H1 (cell line): ENCODE measurements around the gene UBP1. TPM values are rescaled to one million over a fixed set of nuclear protein-coding genes. Genes with fewer than 3 reads are reported as not detected.

Source experiments
- CTCF ChIA-PET: fragments of 300-600 bp; sonication (Branson Sonifier 250); formaldehyde crosslinking; loops from one replicate; lab custom pipeline; 2021; ENCODE audit not compliant: partially characterized antibody; lab: Charles Lee
- POLR2A ChIA-PET: fragments of 300-600 bp; sonication (Branson Sonifier 250); formaldehyde crosslinking; loops from one replicate; lab custom pipeline; 2021; ENCODE audit warnings: inconsistent platforms; ENCODE audit not compliant: partially characterized antibody; lab: Charles Lee
- DNase-seq, 2 experiments: peaks; one replicate each; pipeline versions ENCODE4 v3.0.0 to v3.0.0-alpha.2; 2010 to 2022; ENCODE audit warnings: low spot score in 2 of 2, low read depth in 1 of 2, mixed read lengths in 1 of 2
- FAIRE-seq: peaks from 2 replicates; lab custom pipeline; 2011; peaks lifted over from hg19 to GRCh38; lab: Jason Lieb, UNC
- H2AFZ ChIP-seq: 2 replicates; pipeline ENCODE4 v1.8.1; 2012; ENCODE audit warnings: low read length, inconsistent platforms
- H2AK5ac ChIP-seq: 2 replicates; pipeline ENCODE4 v1.6.1; 2013; ENCODE audit warnings: low read depth, low read length
- H2BK120ac ChIP-seq: replicated peaks from 2 replicates; pipeline ENCODE3; 2013; ENCODE audit warnings: low read depth, low read length, inconsistent platforms
- H2BK12ac ChIP-seq: 2 replicates; pipeline ENCODE4 v1.6.1; 2013; ENCODE audit warnings: low read depth, low read length
- H2BK15ac ChIP-seq: 2 replicates; pipeline ENCODE4 v1.6.1; 2013; ENCODE audit warnings: low read length
- H2BK20ac ChIP-seq: 2 replicates; pipeline ENCODE4 v1.6.1; 2013; ENCODE audit warnings: low read length
- H2BK5ac ChIP-seq: 2 replicates; pipeline ENCODE4 v1.6.1; 2013; ENCODE audit warnings: low read depth, low read length
- H3K14ac ChIP-seq: 2 replicates; pipeline ENCODE4 v1.6.1; 2013; ENCODE audit warnings: inconsistent platforms; ENCODE audit not compliant: insufficient read length
- H3K18ac ChIP-seq: 2 replicates; pipeline ENCODE4 v1.6.1; 2013; ENCODE audit warnings: low read length; ENCODE audit errors: extremely low read depth
- H3K23ac ChIP-seq: 2 replicates; pipeline ENCODE4 v1.6.1; 2013; ENCODE audit warnings: inconsistent platforms; ENCODE audit not compliant: insufficient read length
- H3K23me2 ChIP-seq: 2 replicates; pipeline ENCODE4 v1.6.1; 2013; ENCODE audit warnings: low read depth, low read length
- H3K27ac ChIP-seq: 2 replicates; pipeline ENCODE4 v1.6.1; 2011; ENCODE audit warnings: low read depth, low read length, inconsistent platforms
- H3K27me3 ChIP-seq, 4 experiments: replicated peaks in 1 of 4; 1 replicate in 1 of 4; 2 replicates in 3 of 4; pipeline versions ENCODE4 v1.6.1 to v1.8.1; 2011 to 2013; ENCODE audit warnings: low read length in 3 of 4, mild to moderate bottlenecking in 3 of 4, inconsistent platforms in 2 of 4, mixed read lengths in 2 of 4, moderate library complexity in 1 of 4; ENCODE audit not compliant: control insufficient read depth in 3 of 4, insufficient read depth in 3 of 4; ENCODE audit errors: extremely low read depth in 1 of 4
- H3K36me3 ChIP-seq, 4 experiments: 2 replicates each; pipeline versions ENCODE4 v1.6.1 to v1.8.1; 2011 to 2013; ENCODE audit warnings: mild to moderate bottlenecking in 4 of 4, low read length in 3 of 4, moderate library complexity in 2 of 4, control low read depth in 1 of 4, inconsistent platforms in 1 of 4; ENCODE audit not compliant: insufficient read depth in 4 of 4, control insufficient read depth in 2 of 4
- H3K4ac ChIP-seq: replicated peaks from 2 replicates; pipeline ENCODE3; 2013; ENCODE audit warnings: low read length, low read depth, mixed read lengths, inconsistent platforms; ENCODE audit not compliant: insufficient read length
- H3K4me1 ChIP-seq, 4 experiments: replicated peaks in 1 of 4; 1 replicate in 1 of 4; 2 replicates in 3 of 4; pipeline versions ENCODE4 v1.6.1 to v1.8.1; 2011 to 2013; ENCODE audit warnings: low read length in 3 of 4, inconsistent platforms in 2 of 4, mixed read lengths in 1 of 4; ENCODE audit not compliant: insufficient read depth in 4 of 4, control insufficient read depth in 3 of 4
- H3K4me2 ChIP-seq, 2 experiments: 2 replicates each; pipeline versions ENCODE4 v1.6.1 to v1.8.1; 2011 to 2013; ENCODE audit warnings: low read depth in 2 of 2, low read length in 2 of 2, control low read depth in 1 of 2, inconsistent platforms in 1 of 2, mild to moderate bottlenecking in 1 of 2; ENCODE audit not compliant: insufficient read depth in 1 of 2
- H3K4me3 ChIP-seq, 4 experiments: fragments of 200-600, 300-600 bp in 1 of 4; sonication (generic), shearing (Covaris generic), sonication (Bioruptor Twin) in 1 of 4; 2 replicates each; pipeline versions ENCODE4 v1.5.1 to v1.8.1; 2011 to 2016; ENCODE audit warnings: low read length in 4 of 4, low read depth in 3 of 4, control low read depth in 2 of 4, inconsistent platforms in 2 of 4, mild to moderate bottlenecking in 2 of 4, mixed read lengths in 1 of 4, moderate library complexity in 1 of 4; ENCODE audit not compliant: insufficient read depth in 2 of 4; ENCODE audit errors: extremely low read depth in 1 of 4
- H3K56ac ChIP-seq: replicated peaks from 2 replicates; pipeline ENCODE3; 2013; ENCODE audit warnings: low read depth, mild to moderate bottlenecking, mixed read lengths, low read length, inconsistent platforms; ENCODE audit not compliant: insufficient read length
- H3K79me1 ChIP-seq: 2 replicates; pipeline ENCODE4 v1.6.1; 2013; ENCODE audit warnings: low read depth, low read length, control low read depth
- H3K79me2 ChIP-seq, 2 experiments: 2 replicates each; pipeline versions ENCODE4 v1.6.1 to v1.8.1; 2012 to 2013; ENCODE audit warnings: low read length in 2 of 2, mild to moderate bottlenecking in 2 of 2, inconsistent platforms in 1 of 2; ENCODE audit not compliant: insufficient read depth in 2 of 2, control insufficient read depth in 1 of 2
- H3K9ac ChIP-seq, 4 experiments: replicated peaks in 1 of 4; 1 replicate in 1 of 4; 2 replicates in 3 of 4; pipeline versions ENCODE4 v1.6.1 to v1.8.1; 2011 to 2013; ENCODE audit warnings: low read depth in 3 of 4, low read length in 3 of 4, control low read depth in 2 of 4, mild to moderate bottlenecking in 2 of 4, moderate library complexity in 2 of 4, inconsistent platforms in 1 of 4; ENCODE audit errors: extremely low read depth in 1 of 4
- H3K9me3 ChIP-seq, 2 experiments: 2 replicates each; pipeline versions ENCODE4 v1.6.1 to v1.8.1; 2012 to 2013; ENCODE audit warnings: mild to moderate bottlenecking in 2 of 2, moderate library complexity in 2 of 2, control low read depth in 1 of 2, inconsistent platforms in 1 of 2, low read depth in 1 of 2, low read length in 1 of 2, mixed read lengths in 1 of 2; ENCODE audit not compliant: insufficient read depth in 2 of 2
- H4K20me1 ChIP-seq, 2 experiments: replicated peaks in 1 of 2; 2 replicates each; pipeline versions ENCODE3 to v1.8.1; 2011 to 2013; ENCODE audit warnings: inconsistent platforms in 2 of 2, low read length in 2 of 2, mild to moderate bottlenecking in 1 of 2; ENCODE audit not compliant: insufficient read depth in 2 of 2, control insufficient read depth in 1 of 2
- H4K5ac ChIP-seq: 2 replicates; pipeline ENCODE4 v1.6.1; 2013; ENCODE audit warnings: low read length, low read depth, mixed read lengths, inconsistent platforms; ENCODE audit not compliant: insufficient read length
- H4K8ac ChIP-seq: 2 replicates; pipeline ENCODE4 v1.8.0; 2013; ENCODE audit warnings: mild to moderate bottlenecking, moderate library complexity, low read length, inconsistent platforms; ENCODE audit not compliant: insufficient read depth; ENCODE audit errors: extremely low read depth
- H4K91ac ChIP-seq: replicated peaks from 2 replicates; pipeline ENCODE3; 2013; ENCODE audit warnings: low read length, mixed read lengths, inconsistent platforms; ENCODE audit not compliant: insufficient read length
- ASH2L ChIP-seq: fragments of 200-600, 300-600 bp; sonication (generic); IDR thresholded peaks from one replicate; pipeline ENCODE4 v1.7.1; 2017; ENCODE audit warnings: low read length
- BACH1 ChIP-seq: IDR thresholded peaks from 2 replicates; pipeline ENCODE4 v1.6.1; 2012; ENCODE audit warnings: low read length, improper control_type of control experiment
- BRCA1 ChIP-seq: IDR thresholded peaks from 2 replicates; pipeline ENCODE4 v1.6.1; 2012; ENCODE audit warnings: low read depth, low read length, improper control_type of control experiment
- CHD1 ChIP-seq: IDR thresholded peaks from 2 replicates; pipeline ENCODE4 v1.6.1; 2012; ENCODE audit warnings: low read depth, low read length, improper control_type of control experiment
- CHD2 ChIP-seq: IDR thresholded peaks from 2 replicates; pipeline ENCODE4 v1.6.1; 2012; ENCODE audit warnings: low read length, improper control_type of control experiment
- CREB1 ChIP-seq: IDR thresholded peaks from 2 replicates; pipeline ENCODE4 v1.6.1; 2012; ENCODE audit warnings: inconsistent platforms
- EP300 ChIP-seq, 2 experiments: IDR thresholded peaks; 1 replicate in 1 of 2; 2 replicates in 1 of 2; pipeline ENCODE4 v1.6.1; 2011 to 2012; ENCODE audit warnings: low read depth in 2 of 2, low read length in 2 of 2, mild to moderate bottlenecking in 2 of 2, borderline replicate concordance in 1 of 2, inconsistent platforms in 1 of 2, moderate library complexity in 1 of 2
- FOSL1 ChIP-seq: IDR thresholded peaks from 2 replicates; pipeline ENCODE4 v1.6.1; 2011; ENCODE audit warnings: mild to moderate bottlenecking, low read depth, low read length, moderate library complexity; ENCODE audit not compliant: insufficient read depth
- SIN3A ChIP-seq, 2 experiments: IDR thresholded peaks in 1 of 2; conservative IDR thresholded peaks in 1 of 2; 2 replicates each; pipeline ENCODE4 v1.6.1; 2011 to 2012; ENCODE audit warnings: low read length in 2 of 2, improper control_type of control experiment in 1 of 2, low read depth in 1 of 2, mild to moderate bottlenecking in 1 of 2
- SIRT6 ChIP-seq: IDR thresholded peaks from one replicate; pipeline ENCODE4 v1.7.1; 2012; ENCODE audit warnings: low read length, inconsistent platforms
- SIX5 ChIP-seq: IDR thresholded peaks from 2 replicates; pipeline ENCODE4 v1.6.1; 2011; ENCODE audit warnings: mild to moderate bottlenecking, low read depth, low read length
- TCF12 ChIP-seq: IDR thresholded peaks from 2 replicates; pipeline ENCODE4 v1.6.1; 2011; ENCODE audit warnings: low read depth, mild to moderate bottlenecking, low read length
- TEAD4 ChIP-seq: IDR thresholded peaks from 2 replicates; pipeline ENCODE4 v1.6.1; 2012; ENCODE audit warnings: low read depth, low read length, inconsistent platforms, mixed read lengths
- ZNF274 ChIP-seq: IDR thresholded peaks from 2 replicates; pipeline ENCODE4 v1.7.0; 2012; ENCODE audit warnings: low read length, borderline replicate concordance; ENCODE audit errors: extremely low read depth
- WGBS, 2 experiments: shearing (Covaris generic) in 1 of 2; methylation state at CpG; one replicate each; pipeline versions ENCODE4 v1.1.6 to v1.1.7; 2013 to 2015; ENCODE audit warnings: low lambda C conversion rate in 2 of 2, mixed read lengths in 2 of 2, inconsistent platforms in 1 of 2, low coverage in 1 of 2, missing lambda C conversion rate in 1 of 2; ENCODE audit not compliant: insufficient replicate concordance in 2 of 2, insufficient coverage in 1 of 2, insufficient read length in 1 of 2; ENCODE audit errors: extremely low coverage in 1 of 2, missing lambda C conversion rate in 1 of 2; 5-methylcytosine and 5-hydroxymethylcytosine counted together
- polyA plus RNA-seq, 7 experiments: library from polyadenylated mRNA; depleted of rRNA in 3 of 7; stranded (reverse) in 5 of 7; unstranded in 2 of 7; fragments of >200 nt in 5 of 7; fragments of 200-250 nt in 2 of 7; gene quantifications; 1 replicate in 5 of 7; 2 replicates in 1 of 7; 4 replicates in 1 of 7; pipeline versions ENCODE4 v1.2.1 to v1.2.3, GENCODE V29; 2011 to 2013; ENCODE audit warnings: missing spikeins in 2 of 7, mixed read lengths in 2 of 7
- total RNA-seq: library from RNA; stranded (reverse); fragmentation: NEBNext Ultra II Directional; extraction: Animal tissue kit (Norgen Biotek cat#: 25700); gene quantifications from 2 replicates; pipeline ENCODE4 v1.2.1, GENCODE V29; 2021
- TF ChIP-seq, protein P1 (sequence below): IDR thresholded peaks from 2 replicates; pipeline ENCODE4 v1.6.1; 2011; ENCODE audit warnings: low read depth, mild to moderate bottlenecking, low read length; ENCODE audit not compliant: insufficient read depth

Gene UBP1
- total and polyA plus RNA-seq, 2 of the 8 experiments (the other 6 are each of a cell fraction or from before 2014, with no cell fraction given): 47.3 to 71.9 TPM

DNA sequence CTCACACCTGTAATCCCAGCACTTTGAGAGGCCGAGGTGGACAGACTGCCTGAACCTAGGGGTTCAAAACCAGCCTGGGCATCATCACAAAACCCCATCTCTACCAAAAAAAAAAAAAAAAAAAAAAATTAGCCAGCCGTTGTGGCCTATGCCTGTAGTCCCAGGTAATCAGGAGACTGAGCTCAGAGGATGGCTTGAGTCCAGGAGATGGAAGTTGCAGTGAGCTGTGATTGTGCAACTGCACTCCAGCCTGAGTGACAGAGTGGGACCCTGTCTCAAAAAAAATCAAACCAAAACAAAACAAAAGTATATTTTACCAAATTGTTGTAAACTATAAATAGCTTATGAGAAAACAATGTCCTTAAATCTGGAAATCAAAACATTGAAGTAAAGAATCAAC lies 34.7 kb upstream of the UBP1 start:
- Histone ChIP-seq H2BK12ac (no peak overlapping the region), H3K23ac (no peak overlapping the region), H4K5ac (no peak overlapping the region), H2BK15ac (no peak overlapping the region), H2BK120ac (no peak overlapping the region), H3K4ac (no peak overlapping the region), H2BK20ac (no peak overlapping the region), H3K79me1 (no peaks in the 10 kb centered on the region), H3K27ac (no peak overlapping the region), H4K91ac (no peak overlapping the region), H3K18ac (no peak overlapping the region), H3K23me2 (no peaks in the 10 kb centered on the region), H3K4me1 (no peaks in the 10 kb centered on the region), H3K4me3 (no peak overlapping the region), H3K9me3 (peaks cover 4 to 6% of the 10 kb centered on the region in 2 experiments; a peak in 1 of 4 replicates), H3K79me2 (no peaks in the 10 kb centered on the region), H2AFZ (no peak overlapping the region), H4K20me1 (no peaks in the 10 kb centered on the region), H3K27me3 (no peaks in the 10 kb centered on the region), H2BK5ac (no peak overlapping the region), H3K9ac (no peak overlapping the region), H4K8ac (no peak overlapping the region), H2AK5ac (no peak overlapping the region), H3K56ac (no peak overlapping the region), H3K4me2 (no peak overlapping the region), H3K36me3 (no peaks in the 10 kb centered on the region), H3K14ac (no peak overlapping the region)
- ChIA-PET CTCF (interaction anchor here (0.7 to 1.1 kb wide), 2 partner anchors 10 to 314 kb away, joined by 3 read pairs; no protein-coding TSS in a partner anchor), POLR2A (interaction anchor here (0.6 kb wide), 1 partner anchor 77 kb away, joined by 3 read pairs; no protein-coding TSS in a partner anchor)
- no peak for DNase-seq
- 81% methylated on average over 2 of the region's 2 CpGs; no CpG with 5 or more reads in 1 of the 2 experiments for WGBS, 2 experiments
- FAIRE-seq: no peak
- TF ChIP-seq CHD2 (no peak), TEAD4 (no peak), SIN3A (conservative IDR thresholded peaks at IDR 0.05 in 1 of 2, IDR thresholded peaks at IDR 0.05 in 1 of 2; ENCODE audit: low read depth in 1 of 2, low read length in 2 of 2) (no peak), SIRT6 (no peak), ASH2L (no peak), BACH1 (no peak), SIX5 (no peak), CHD1 (no peak), TCF12 (no peak), FOSL1 (no peak), ZNF274 (no peak), CREB1 (no peak), BRCA1 (no peak), EP300 (IDR thresholded peaks at IDR 0.05; ENCODE audit: borderline replicate concordance in 1 of 2, low read depth in 2 of 2, low read length in 2 of 2) (no peak)
- TF ChIP-seq, protein P1, sequence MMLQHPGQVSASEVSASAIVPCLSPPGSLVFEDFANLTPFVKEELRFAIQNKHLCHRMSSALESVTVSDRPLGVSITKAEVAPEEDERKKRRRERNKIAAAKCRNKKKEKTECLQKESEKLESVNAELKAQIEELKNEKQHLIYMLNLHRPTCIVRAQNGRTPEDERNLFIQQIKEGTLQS: no peak
